HG03521 (cell line): ENCODE data around the gene GPANK1.
A peak's percentile ranks its signal among the peaks of the same experiment; 100 is the strongest.

Source experiments
- ATAC-seq: cut with Tn5 transposase; IDR thresholded peaks from one replicate; pipeline ENCODE4 v1.9.1; 2021; ENCODE audit warnings: mild to moderate bottlenecking, moderate library complexity; ENCODE audit not compliant: unreplicated experiment

Gene GPANK1

GRCh38 chr6:31691564-31692108 lies 26.8 kb upstream of the GPANK1 start:
- ATAC-seq: no peak

GRCh38 chr6:31691078-31691463 lies 26.3 kb upstream of the GPANK1 start:
- no peak for ATAC-seq

- ATAC-seq: no peak
Observed at GRCh38 chr6:31690231-31691077, 25.7 kb upstream of the GPANK1 start.

- ATAC-seq: no peak
Observed at GRCh38 chr6:31689249-31690110, 24.7 kb upstream of the GPANK1 start.

- ATAC-seq: no peak
Observed at GRCh38 chr6:31687860-31688693, 23.3 kb upstream of the GPANK1 start.

DNA sequence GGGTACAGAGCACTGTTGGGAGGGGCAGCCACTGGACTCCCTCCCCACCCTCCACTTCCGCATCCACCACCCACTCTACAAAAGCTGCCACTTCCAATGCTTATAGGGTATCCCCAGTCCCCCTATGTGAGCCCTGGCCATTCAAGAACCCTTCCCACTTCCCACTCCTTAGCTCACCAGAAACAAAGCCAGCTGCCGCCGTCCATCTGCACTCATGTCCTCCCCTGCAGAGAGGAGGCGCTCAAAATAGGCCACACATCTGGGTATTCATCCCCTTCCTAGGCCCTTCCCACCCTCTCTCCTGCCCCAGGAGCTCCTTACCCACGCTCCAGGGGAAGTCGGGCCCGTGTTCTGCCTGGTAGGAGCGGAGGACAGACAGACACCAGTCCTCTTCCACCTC lies 22.5 kb upstream of the GPANK1 start:
- no peak for ATAC-seq

- no peak for ATAC-seq
Observed at GRCh38 chr6:31686483-31686882, 21.7 kb upstream of the GPANK1 start.

DNA sequence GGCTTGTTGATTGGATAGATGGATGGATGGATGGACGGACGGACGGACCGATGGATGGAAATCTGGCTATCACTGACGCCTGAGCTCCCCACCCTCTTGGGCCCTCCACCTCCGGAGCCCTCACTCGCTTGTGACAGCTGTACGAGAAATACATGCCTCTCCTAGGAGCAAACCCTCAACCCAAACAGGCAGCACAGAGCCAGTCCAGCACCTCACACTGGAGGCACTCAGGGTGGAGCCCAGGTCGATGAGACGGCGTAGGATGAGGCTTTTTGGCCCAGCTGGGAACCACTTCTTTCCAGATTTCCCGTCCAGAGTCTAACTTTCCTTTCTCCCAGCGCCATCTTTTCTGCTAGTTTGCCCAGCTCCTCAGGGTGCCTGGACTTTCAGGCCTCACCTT lies 18.8 kb upstream of the GPANK1 start:
- no peak for ATAC-seq

DNA sequence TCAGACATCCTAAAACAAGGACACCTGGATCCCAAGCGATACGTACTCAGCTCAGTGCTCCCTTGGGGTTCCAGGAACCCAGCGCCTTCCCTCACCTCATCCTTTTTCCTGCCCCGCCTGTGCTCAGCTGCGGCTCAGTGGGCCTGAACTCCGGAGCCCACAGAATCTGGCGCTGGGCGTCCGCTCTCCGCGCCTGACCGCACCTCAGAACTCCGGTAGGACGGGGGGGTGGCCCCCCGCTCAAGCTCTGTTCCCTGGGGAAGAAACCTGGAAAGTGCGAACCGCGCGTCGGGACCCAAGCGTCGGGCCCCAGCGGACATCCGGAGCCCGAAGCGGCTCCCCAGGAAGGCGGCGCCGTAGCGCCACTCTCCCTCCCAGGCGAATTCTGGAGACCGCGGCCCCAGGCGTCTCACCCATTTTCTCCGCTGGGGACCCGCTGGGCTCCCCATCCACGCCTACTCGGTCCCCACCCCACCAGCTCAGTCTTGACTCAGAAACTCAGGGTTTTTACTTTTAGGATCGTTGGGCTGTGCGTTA lies 16.4 kb upstream of the GPANK1 start:
- no peak for ATAC-seq

- ATAC-seq: no peak
Observed at GRCh38 chr6:31680226-31681134, 15.7 kb upstream of the GPANK1 start, which contains the start of gene LY6G5C. Gene LY6G5C, minus strand, starts transcription at chr6:31681067. Its CDS starts 694 bp downstream, at chr6:31680373.

DNA sequence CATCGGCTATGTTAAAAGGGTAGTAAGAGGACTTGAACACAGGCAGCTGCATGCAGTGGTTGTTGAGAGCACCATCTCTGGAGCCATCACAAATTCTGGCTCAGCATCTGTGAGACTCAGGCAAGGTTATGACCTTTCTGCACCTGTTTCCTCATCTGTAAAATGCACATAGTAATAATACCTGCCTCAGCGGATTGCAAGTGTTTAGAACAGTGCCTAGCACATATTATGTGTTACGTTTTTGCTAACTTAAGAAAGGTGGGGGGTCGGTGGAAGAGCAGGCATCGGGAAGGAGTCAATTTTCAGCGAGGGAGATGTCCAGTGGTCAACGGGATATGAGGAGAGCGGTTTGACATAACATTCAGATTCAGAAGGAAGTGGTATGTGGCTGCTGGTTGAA lies 13.2 kb upstream of the GPANK1 start:
- ATAC-seq: no peak

DNA sequence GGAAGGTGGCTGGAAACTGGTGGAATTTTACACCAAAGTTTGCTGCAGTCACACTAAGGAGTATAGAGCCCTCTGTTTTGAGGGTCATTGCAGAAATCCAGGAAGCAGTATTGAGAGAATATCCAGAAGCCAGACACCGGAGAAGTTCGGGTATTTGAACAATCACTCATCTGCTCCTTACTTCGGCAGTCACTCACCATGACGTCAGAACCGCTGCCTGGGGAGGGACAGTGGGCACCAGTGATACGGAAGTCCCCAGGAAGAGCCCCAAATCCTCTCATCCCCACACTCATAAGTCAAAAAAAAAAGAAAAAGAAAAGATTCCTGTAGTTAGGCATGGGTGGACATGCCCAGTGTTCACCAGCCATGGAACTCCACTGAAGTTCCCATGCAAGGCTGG lies 12.1 kb upstream of the GPANK1 start:
- ATAC-seq: no peak

- ATAC-seq: no peak
Observed at GRCh38 chr6:31676322-31676903, 11.6 kb upstream of the GPANK1 start.

- no peak for ATAC-seq
Observed at GRCh38 chr6:31669676-31670075, 4.9 kb upstream of the GPANK1 start, which contains the start of gene LY6G5B. Gene LY6G5B, plus strand, starts transcription at chr6:31669976. Its CDS starts 975 bp downstream, at chr6:31670951.

- no peak for ATAC-seq
Observed at GRCh38 chr6:31666337-31666965, 1.7 kb upstream of the GPANK1 start.

- ATAC-seq: peak; percentile 73
Observed at GRCh38 chr6:31665501-31666336, 922 bp upstream of the GPANK1 start, which contains the start of gene CSNK2B. Gene CSNK2B, plus strand, starts transcription at chr6:31666080. Its CDS starts 752 bp downstream, at chr6:31666832.
